HepG2 (cell line): ENCODE results near the gene SLAIN2. TPM values are rescaled to one million over a fixed set of nuclear protein-coding genes. Genes with fewer than 3 reads are reported as not detected.

Experiments
- ATF2 ChIP-seq: sonication (generic); formaldehyde crosslinking; IDR thresholded peaks from 2 replicates; pipeline ENCODE4 v1.4.0; 2020; ENCODE audit warnings: missing genetic modification reagents
- GATA4 ChIP-seq: sonication (generic); IDR thresholded peaks from 2 replicates; pipeline ENCODE4 v1.6.1; 2016; ENCODE audit warnings: antibody characterized with exemption, low read depth, borderline replicate concordance
- HNRNPUL1 ChIP-seq: fragments of 200-400 bp; formaldehyde crosslinking; IDR thresholded peaks from 2 replicates; pipeline ENCODE4 v1.6.1; 2017; ENCODE audit warnings: low read depth, mild to moderate bottlenecking, low read length, moderate library complexity
- JUNB ChIP-seq: sonication (generic); formaldehyde crosslinking; IDR thresholded peaks from 2 replicates; pipeline ENCODE4 v1.8.0; 2022; ENCODE audit warnings: missing genetic modification reagents, mild to moderate bottlenecking, borderline replicate concordance
- KDM3A ChIP-seq: IDR thresholded peaks from 2 replicates; pipeline ENCODE4 v1.6.1; 2018; ENCODE audit warnings: low read depth, missing compliant biosample characterization
- NFRKB ChIP-seq: fragments of 450-650 bp; IDR thresholded peaks from 2 replicates; pipeline ENCODE4 v1.6.1; 2017
- PHF20 ChIP-seq: sonication (generic); formaldehyde crosslinking; IDR thresholded peaks from 2 replicates; pipeline ENCODE4 v1.5.0; 2020; ENCODE audit warnings: mild to moderate bottlenecking, missing genetic modification reagents
- RNF2 ChIP-seq: fragments of 450-650 bp; conservative IDR thresholded peaks from 2 replicates; pipeline ENCODE4 v1.6.1; 2016; ENCODE audit warnings: low read depth
- STAG1 ChIP-seq: sonication (generic); formaldehyde crosslinking; IDR thresholded peaks from 2 replicates; pipeline ENCODE4 v1.4.0; 2020; ENCODE audit warnings: missing genetic modification reagents
- YY1 ChIP-seq: IDR thresholded peaks from 2 replicates; pipeline ENCODE4 v1.6.1; 2011; ENCODE audit warnings: low read length, low read depth, moderate library complexity, mild to moderate bottlenecking; ENCODE audit not compliant: insufficient read depth, insufficient replicate concordance
- ZNF235 ChIP-seq: sonication (generic); formaldehyde crosslinking; IDR thresholded peaks from 2 replicates; pipeline ENCODE4 v1.8.1; 2023; ENCODE audit warnings: mild to moderate bottlenecking, missing genetic modification reagents, borderline replicate concordance
- ZNF572 ChIP-seq: sonication (generic); formaldehyde crosslinking; IDR thresholded peaks from 2 replicates; pipeline ENCODE4 v1.5.1; 2020; ENCODE audit warnings: mild to moderate bottlenecking, missing genetic modification reagents
- ZNF615 ChIP-seq: sonication (generic); formaldehyde crosslinking; IDR thresholded peaks from 2 replicates; pipeline ENCODE4 v1.5.0; 2020; ENCODE audit warnings: mild to moderate bottlenecking, missing genetic modification reagents, borderline replicate concordance
- ZNF768 ChIP-seq: sonication (generic); formaldehyde crosslinking; IDR thresholded peaks from 2 replicates; pipeline ENCODE4 v1.4.0; 2020; ENCODE audit warnings: missing genetic modification reagents
- polyA plus RNA-seq, 8 experiments: library from polyadenylated mRNA; depleted of rRNA in 3 of 8; stranded (reverse) in 7 of 8; unstranded in 1 of 8; fragments of >200 nt; fragmentation: Illumina TruSeq in 4 of 8; extraction: Trizol in 4 of 8; gene quantifications; 2 replicates each; pipeline versions ENCODE4 v1.2.1 to v1.2.3, GENCODE V29; 2011 to 2016; ENCODE audit warnings: low read depth in 4 of 8, missing spikeins in 1 of 8, mixed read lengths in 1 of 8; ENCODE audit not compliant: insufficient read depth in 1 of 8
- total RNA-seq, 5 experiments: library from RNA; depleted of rRNA; stranded (reverse); fragments of >200 nt; fragmentation: Illumina TruSeq; extraction: Trizol; gene quantifications; 2 replicates each; pipeline ENCODE4 v1.2.3, GENCODE V29; 2016; ENCODE audit warnings: low read depth in 1 of 5
- TF ChIP-seq, protein P1 (sequence below): sonication (generic); formaldehyde crosslinking; IDR thresholded peaks from 2 replicates; pipeline ENCODE4 v1.4.0; 2020; ENCODE audit warnings: missing genetic modification reagents, borderline replicate concordance
- TF ChIP-seq, protein P2 (sequence below): IDR thresholded peaks from 2 replicates; pipeline ENCODE4 v1.4.0; 2020; ENCODE audit warnings: mild to moderate bottlenecking, missing genetic modification reagents
- TF ChIP-seq, protein P3 (sequence below): sonication (generic); formaldehyde crosslinking; IDR thresholded peaks from 2 replicates; pipeline ENCODE4 v1.5.0; 2020; ENCODE audit warnings: mild to moderate bottlenecking, missing genetic modification reagents, borderline replicate concordance

Gene SLAIN2
- total and polyA plus RNA-seq, 2 of the 13 experiments (the other 11 are each of a cell fraction or from before 2014, with no cell fraction given) = 20.7 to 22.5 TPM

GRCh38 chr4:48340965-48341775, at the start of gene SLAIN2 (continued):
- TF ChIP-seq ATF2 (CRISPR knock-in tag) = peak; percentile 37; the same call in 1 of the 2 replicates
- TF ChIP-seq HNRNPUL1 = no peak
- peak; percentile 63 for TF ChIP-seq PHF20
- TF ChIP-seq JUNB (CRISPR knock-in tag) = no peak
- no peak; the same call in 1 of the 2 replicates for TF ChIP-seq ZNF235
- no peak for TF ChIP-seq NFRKB
- TF ChIP-seq, protein P1, sequence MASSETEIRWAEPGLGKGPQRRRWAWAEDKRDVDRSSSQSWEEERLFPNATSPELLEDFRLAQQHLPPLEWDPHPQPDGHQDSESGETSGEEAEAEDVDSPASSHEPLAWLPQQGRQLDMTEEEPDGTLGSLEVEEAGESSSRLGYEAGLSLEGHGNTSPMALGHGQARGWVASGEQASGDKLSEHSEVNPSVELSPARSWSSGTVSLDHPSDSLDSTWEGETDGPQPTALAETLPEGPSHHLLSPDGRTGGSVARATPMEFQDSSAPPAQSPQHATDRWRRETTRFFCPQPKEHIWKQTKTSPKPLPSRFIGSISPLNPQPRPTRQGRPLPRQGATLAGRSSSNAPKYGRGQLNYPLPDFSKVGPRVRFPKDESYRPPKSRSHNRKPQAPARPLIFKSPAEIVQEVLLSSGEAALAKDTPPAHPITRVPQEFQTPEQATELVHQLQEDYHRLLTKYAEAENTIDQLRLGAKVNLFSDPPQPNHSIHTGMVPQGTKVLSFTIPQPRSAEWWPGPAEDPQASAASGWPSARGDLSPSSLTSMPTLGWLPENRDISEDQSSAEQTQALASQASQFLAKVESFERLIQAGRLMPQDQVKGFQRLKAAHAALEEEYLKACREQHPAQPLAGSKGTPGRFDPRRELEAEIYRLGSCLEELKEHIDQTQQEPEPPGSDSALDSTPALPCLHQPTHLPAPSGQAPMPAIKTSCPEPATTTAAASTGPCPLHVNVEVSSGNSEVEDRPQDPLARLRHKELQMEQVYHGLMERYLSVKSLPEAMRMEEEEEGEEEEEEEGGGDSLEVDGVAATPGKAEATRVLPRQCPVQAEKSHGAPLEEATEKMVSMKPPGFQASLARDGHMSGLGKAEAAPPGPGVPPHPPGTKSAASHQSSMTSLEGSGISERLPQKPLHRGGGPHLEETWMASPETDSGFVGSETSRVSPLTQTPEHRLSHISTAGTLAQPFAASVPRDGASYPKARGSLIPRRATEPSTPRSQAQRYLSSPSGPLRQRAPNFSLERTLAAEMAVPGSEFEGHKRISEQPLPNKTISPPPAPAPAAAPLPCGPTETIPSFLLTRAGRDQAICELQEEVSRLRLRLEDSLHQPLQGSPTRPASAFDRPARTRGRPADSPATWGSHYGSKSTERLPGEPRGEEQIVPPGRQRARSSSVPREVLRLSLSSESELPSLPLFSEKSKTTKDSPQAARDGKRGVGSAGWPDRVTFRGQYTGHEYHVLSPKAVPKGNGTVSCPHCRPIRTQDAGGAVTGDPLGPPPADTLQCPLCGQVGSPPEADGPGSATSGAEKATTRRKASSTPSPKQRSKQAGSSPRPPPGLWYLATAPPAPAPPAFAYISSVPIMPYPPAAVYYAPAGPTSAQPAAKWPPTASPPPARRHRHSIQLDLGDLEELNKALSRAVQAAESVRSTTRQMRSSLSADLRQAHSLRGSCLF (CRISPR knock-in tag) = no peak
- no peak for TF ChIP-seq ZNF615 (CRISPR knock-in tag)
- TF ChIP-seq YY1 = peak; percentile 95
- TF ChIP-seq ZNF768 (CRISPR knock-in tag) = no peak
- no peak for TF ChIP-seq RNF2
- no peak for TF ChIP-seq ZNF572 (CRISPR knock-in tag)
- TF ChIP-seq KDM3A = no peak
- TF ChIP-seq, protein P2, sequence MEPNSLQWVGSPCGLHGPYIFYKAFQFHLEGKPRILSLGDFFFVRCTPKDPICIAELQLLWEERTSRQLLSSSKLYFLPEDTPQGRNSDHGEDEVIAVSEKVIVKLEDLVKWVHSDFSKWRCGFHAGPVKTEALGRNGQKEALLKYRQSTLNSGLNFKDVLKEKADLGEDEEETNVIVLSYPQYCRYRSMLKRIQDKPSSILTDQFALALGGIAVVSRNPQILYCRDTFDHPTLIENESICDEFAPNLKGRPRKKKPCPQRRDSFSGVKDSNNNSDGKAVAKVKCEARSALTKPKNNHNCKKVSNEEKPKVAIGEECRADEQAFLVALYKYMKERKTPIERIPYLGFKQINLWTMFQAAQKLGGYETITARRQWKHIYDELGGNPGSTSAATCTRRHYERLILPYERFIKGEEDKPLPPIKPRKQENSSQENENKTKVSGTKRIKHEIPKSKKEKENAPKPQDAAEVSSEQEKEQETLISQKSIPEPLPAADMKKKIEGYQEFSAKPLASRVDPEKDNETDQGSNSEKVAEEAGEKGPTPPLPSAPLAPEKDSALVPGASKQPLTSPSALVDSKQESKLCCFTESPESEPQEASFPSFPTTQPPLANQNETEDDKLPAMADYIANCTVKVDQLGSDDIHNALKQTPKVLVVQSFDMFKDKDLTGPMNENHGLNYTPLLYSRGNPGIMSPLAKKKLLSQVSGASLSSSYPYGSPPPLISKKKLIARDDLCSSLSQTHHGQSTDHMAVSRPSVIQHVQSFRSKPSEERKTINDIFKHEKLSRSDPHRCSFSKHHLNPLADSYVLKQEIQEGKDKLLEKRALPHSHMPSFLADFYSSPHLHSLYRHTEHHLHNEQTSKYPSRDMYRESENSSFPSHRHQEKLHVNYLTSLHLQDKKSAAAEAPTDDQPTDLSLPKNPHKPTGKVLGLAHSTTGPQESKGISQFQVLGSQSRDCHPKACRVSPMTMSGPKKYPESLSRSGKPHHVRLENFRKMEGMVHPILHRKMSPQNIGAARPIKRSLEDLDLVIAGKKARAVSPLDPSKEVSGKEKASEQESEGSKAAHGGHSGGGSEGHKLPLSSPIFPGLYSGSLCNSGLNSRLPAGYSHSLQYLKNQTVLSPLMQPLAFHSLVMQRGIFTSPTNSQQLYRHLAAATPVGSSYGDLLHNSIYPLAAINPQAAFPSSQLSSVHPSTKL (CRISPR knock-in tag) = peak; percentile 24; the same call in 1 of the 2 replicates
- TF ChIP-seq, protein P3, sequence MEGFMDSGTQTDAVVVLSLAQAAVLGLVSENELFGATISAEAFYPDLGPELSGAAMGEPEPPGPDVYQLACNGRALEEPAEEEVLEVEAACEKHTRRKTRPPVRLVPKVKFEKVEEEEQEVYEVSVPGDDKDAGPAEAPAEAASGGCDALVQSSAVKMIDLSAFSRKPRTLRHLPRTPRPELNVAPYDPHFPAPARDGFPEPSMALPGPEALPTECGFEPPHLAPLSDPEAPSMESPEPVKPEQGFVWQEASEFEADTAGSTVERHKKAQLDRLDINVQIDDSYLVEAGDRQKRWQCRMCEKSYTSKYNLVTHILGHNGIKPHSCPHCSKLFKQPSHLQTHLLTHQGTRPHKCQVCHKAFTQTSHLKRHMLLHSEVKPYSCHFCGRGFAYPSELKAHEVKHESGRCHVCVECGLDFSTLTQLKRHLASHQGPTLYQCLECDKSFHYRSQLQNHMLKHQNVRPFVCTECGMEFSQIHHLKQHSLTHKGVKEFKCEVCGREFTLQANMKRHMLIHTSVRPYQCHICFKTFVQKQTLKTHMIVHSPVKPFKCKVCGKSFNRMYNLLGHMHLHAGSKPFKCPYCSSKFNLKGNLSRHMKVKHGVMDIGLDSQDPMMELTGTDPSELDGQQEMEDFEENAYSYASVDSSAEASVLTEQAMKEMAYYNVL (CRISPR knock-in tag) = no peak
- no peak for TF ChIP-seq STAG1 (CRISPR knock-in tag)
- TF ChIP-seq GATA4 = no peak; the same call in 1 of the 2 replicates
